ENCODE data around the gene OSTN. TPM values are rescaled to one million over a fixed set of nuclear protein-coding genes. Genes with fewer than 3 reads are reported as not detected.
"Not testable (repeated sequence)": the region's sequence is repeated elsewhere in the genome, so short reads cannot be mapped to it uniquely, and the experiment has no call there.

Gene OSTN
- total RNA-seq, 2 experiments from 2014 or later = not detected

- Histone ChIP-seq H3K27ac (ENCODE audit: low read depth in 1 of 2, low read length in 2 of 2) (no peak overlapping the region), H3K27me3 (ENCODE audit: control insufficient read depth in 1 of 2, insufficient read depth in 2 of 2, low read length in 2 of 2) (no peaks in the 10 kb centered on the region), H3K36me3 (ENCODE audit: insufficient read depth, low read length) (no peaks in the 10 kb centered on the region), H3K9me3 (ENCODE audit: control insufficient read depth in 1 of 2, insufficient read depth in 1 of 2, low read length in 2 of 2) (no peaks in the 10 kb centered on the region), H3K4me3 (ENCODE audit: low read length) (no peak overlapping the region), H3K4me1 (ENCODE audit: insufficient read depth, low read length) (no peaks in the 10 kb centered on the region)
- ATAC-seq (ENCODE audit: poor library complexity) = no peak
- Mint-ChIP-seq H3K4me1 (ENCODE audit: low read depth) (no peaks in the 10 kb centered on the region), H3K36me3 (ENCODE audit: low read depth) (no peaks in the 10 kb centered on the region), H3K27me3 (peaks cover 14% of the 10 kb centered on the region), H3K4me3 (no peak overlapping the region), H3K27ac (no peak overlapping the region), H3K9me3 (no peaks in the 10 kb centered on the region)
- CTCF ChIA-PET = no interaction called here
- TF ChIP-seq CTCF (IDR thresholded peaks at IDR 0.05) = no peak
- intact Hi-C loops (cut with DNase I, micrococcal nuclease) = no loop called here
- DNase-seq = no peak
- POLR2A ChIA-PET = no interaction called here
Measured at GRCh38 chr3:191268737-191269136, 69.7 kb downstream of the OSTN start.

GRCh38 chr3:191269289-191270085 is 70.4 kb downstream of the OSTN start:
- DNase-seq = no peak

GRCh38 chr3:191275244-191275643 is 76.2 kb downstream of the OSTN start:
- H3K27me3 Mint-ChIP-seq = peaks cover 14% of the 10 kb centered on the region
- H3K4me1 Mint-ChIP-seq (ENCODE audit: low read depth); H3K4me3 ChIP-seq (ENCODE audit: low read length); intact Hi-C loops (cut with DNase I, micrococcal nuclease); H3K4me1 ChIP-seq (ENCODE audit: insufficient read depth, low read length); H3K36me3 Mint-ChIP-seq (ENCODE audit: low read depth); H3K36me3 ChIP-seq (ENCODE audit: insufficient read depth, low read length); H3K27ac ChIP-seq (ENCODE audit: low read depth in 1 of 2, low read length in 2 of 2); H3K4me3 Mint-ChIP-seq; POLR2A ChIA-PET; H3K27ac Mint-ChIP-seq; DNase-seq; H3K9me3 Mint-ChIP-seq; ATAC-seq (ENCODE audit: poor library complexity); H3K27me3 ChIP-seq (ENCODE audit: control insufficient read depth in 1 of 2, insufficient read depth in 2 of 2, low read length in 2 of 2); H3K9me3 ChIP-seq (ENCODE audit: control insufficient read depth in 1 of 2, insufficient read depth in 1 of 2, low read length in 2 of 2): not testable (repeated sequence)
- CTCF ChIA-PET = interaction anchor here (1.4 kb wide), 1 partner anchor 11 kb away, joined by 4 read pairs; no protein-coding TSS in a partner anchor

More at GRCh38 chr3:191269289-191270085, 70.4 kb downstream of the OSTN start:
- no peak overlapping the region for H3K27ac Mint-ChIP-seq
- H3K4me1 ChIP-seq (ENCODE audit: insufficient read depth, low read length) = no peaks in the 10 kb centered on the region
- POLR2A ChIA-PET = no interaction called here
- no peaks in the 10 kb centered on the region for H3K27me3 ChIP-seq (ENCODE audit: control insufficient read depth in 1 of 2, insufficient read depth in 2 of 2, low read length in 2 of 2)
- H3K27ac ChIP-seq (ENCODE audit: low read depth in 1 of 2, low read length in 2 of 2) = no peak overlapping the region
- CTCF ChIA-PET = no interaction called here
- H3K9me3 Mint-ChIP-seq = no peaks in the 10 kb centered on the region
- H3K9me3 ChIP-seq (ENCODE audit: control insufficient read depth in 1 of 2, insufficient read depth in 1 of 2, low read length in 2 of 2) = no peaks in the 10 kb centered on the region
- intact Hi-C loops (cut with DNase I, micrococcal nuclease) = no loop called here
- no peaks in the 10 kb centered on the region for H3K4me1 Mint-ChIP-seq (ENCODE audit: low read depth)
- no peaks in the 10 kb centered on the region for H3K36me3 ChIP-seq (ENCODE audit: insufficient read depth, low read length)
- peaks cover 14% of the 10 kb centered on the region for H3K27me3 Mint-ChIP-seq
- no peaks in the 10 kb centered on the region for H3K36me3 Mint-ChIP-seq (ENCODE audit: low read depth)
- no peak overlapping the region for H3K4me3 ChIP-seq (ENCODE audit: low read length)
- no peak for TF ChIP-seq CTCF (IDR thresholded peaks at IDR 0.05)
- no peak overlapping the region for H3K4me3 Mint-ChIP-seq
- ATAC-seq (ENCODE audit: poor library complexity) = no peak

- Mint-ChIP-seq H3K4me1 (ENCODE audit: low read depth) (no peaks in the 10 kb centered on the region), H3K36me3 (ENCODE audit: low read depth) (no peaks in the 10 kb centered on the region), H3K9me3 (no peaks in the 10 kb centered on the region), H3K4me3 (no peak overlapping the region), H3K27me3 (peaks cover 17% of the 10 kb centered on the region), H3K27ac (no peak overlapping the region)
- Histone ChIP-seq H3K36me3 (ENCODE audit: insufficient read depth, low read length) (no peaks in the 10 kb centered on the region), H3K27ac (ENCODE audit: low read depth in 1 of 2, low read length in 2 of 2) (no peak overlapping the region), H3K27me3 (ENCODE audit: control insufficient read depth in 1 of 2, insufficient read depth in 2 of 2, low read length in 2 of 2) (no peaks in the 10 kb centered on the region), H3K4me1 (ENCODE audit: insufficient read depth, low read length) (no peaks in the 10 kb centered on the region), H3K9me3 (ENCODE audit: control insufficient read depth in 1 of 2, insufficient read depth in 1 of 2, low read length in 2 of 2) (peaks cover 0 to 5% of the 10 kb centered on the region in 2 experiments), H3K4me3 (ENCODE audit: low read length) (no peak overlapping the region)
- intact Hi-C loops (cut with DNase I, micrococcal nuclease) = no loop called here
- ChIA-PET CTCF (interaction anchor here (1.4 kb wide), 1 partner anchor 11 kb away, joined by 4 read pairs; no protein-coding TSS in a partner anchor), POLR2A (no interaction called here)
- TF ChIP-seq CTCF (IDR thresholded peaks at IDR 0.05) = no peak
- no peak for ATAC-seq (ENCODE audit: poor library complexity)
- DNase-seq = no peak
Measured at GRCh38 chr3:191275751-191276150, 76.7 kb downstream of the OSTN start.
